ENCODE results near the gene NCDN.

GRCh38 chr1:35532497-35533223, 24.9 kb upstream of the NCDN start:
- TF ChIP-seq CTCF (optimal IDR thresholded peaks at IDR 0.05 in 1 of 3, IDR thresholded peaks at IDR 0.05 in 1 of 3, conservative IDR thresholded peaks at IDR 0.05 in 1 of 3; ENCODE audit: extremely low read depth in 1 of 3, insufficient read depth in 2 of 3, low read length in 3 of 3) = no peak
- no peak for TF ChIP-seq EZH2 (IDR thresholded peaks at IDR 0.05; ENCODE audit: low read length)

Data from keratinocyte (primary cell).